HG03066 (cell line): Measurements from ENCODE around the gene DNAJC24.

Experiments
- ATAC-seq: cut with Tn5 transposase; IDR thresholded peaks from one replicate; pipeline ENCODE4 v1.9.1; 2021; ENCODE audit warnings: low read depth; ENCODE audit not compliant: unreplicated experiment

DNAJC24 gene

GRCh38 chr11:31412946-31413345 is 43.3 kb downstream of the DNAJC24 start:
- no peak for ATAC-seq

- no peak for ATAC-seq
Measured at GRCh38 chr11:31414338-31414737, 44.7 kb downstream of the DNAJC24 start.

- ATAC-seq = no peak
Measured at GRCh38 chr11:31415435-31415834, 45.8 kb downstream of the DNAJC24 start.

GRCh38 chr11:31417357-31417756 is 47.7 kb downstream of the DNAJC24 start:
- no peak for ATAC-seq

- ATAC-seq = no peak
Measured at GRCh38 chr11:31417816-31418215, 48.2 kb downstream of the DNAJC24 start.

GRCh38 chr11:31419138-31419537 is 49.5 kb downstream of the DNAJC24 start:
- ATAC-seq = no peak

- no peak for ATAC-seq
Measured at GRCh38 chr11:31419669-31420068, 50.0 kb downstream of the DNAJC24 start.

GRCh38 chr11:31421820-31422219 is 52.2 kb downstream of the DNAJC24 start:
- no peak for ATAC-seq

- no peak for ATAC-seq
Measured at GRCh38 chr11:31422703-31423102, 53.0 kb downstream of the DNAJC24 start.

- no peak for ATAC-seq
Measured at GRCh38 chr11:31424652-31425051, 55.0 kb downstream of the DNAJC24 start.

- ATAC-seq = no peak
Measured at GRCh38 chr11:31433851-31434250, 64.2 kb downstream of the DNAJC24 start.

- ATAC-seq = no peak
Measured at GRCh38 chr11:31437742-31438435, 68.2 kb downstream of the DNAJC24 start.

GRCh38 chr11:31441296-31441695 is 71.6 kb downstream of the DNAJC24 start:
- no peak for ATAC-seq

- no peak for ATAC-seq
Measured at GRCh38 chr11:31442086-31442485, 72.4 kb downstream of the DNAJC24 start.

- ATAC-seq = no peak
Measured at GRCh38 chr11:31443802-31444201, 74.1 kb downstream of the DNAJC24 start.

GRCh38 chr11:31445621-31446020 is 76.0 kb downstream of the DNAJC24 start:
- no peak for ATAC-seq

GRCh38 chr11:31449040-31449439 is 79.4 kb downstream of the DNAJC24 start:
- ATAC-seq = no peak

GRCh38 chr11:31450841-31451240 is 81.2 kb downstream of the DNAJC24 start:
- no peak for ATAC-seq

GRCh38 chr11:31455177-31455576 is 85.5 kb downstream of the DNAJC24 start:
- ATAC-seq = no peak

GRCh38 chr11:31464436-31464835 is 94.8 kb downstream of the DNAJC24 start:
- ATAC-seq = no peak

- no peak for ATAC-seq
Measured at GRCh38 chr11:31474083-31474482, 104.4 kb downstream of the DNAJC24 start.

GRCh38 chr11:31477528-31478222 is 108.0 kb downstream of the DNAJC24 start:
- no peak for ATAC-seq
